Body of pancreas (tissue), 2 donors: Measurements from ENCODE around the gene SNX25. TPM values are rescaled to one million over a fixed set of nuclear protein-coding genes. Genes with fewer than 3 reads are reported as not detected.

Experiments used
- total RNA-seq, 2 donors: library from RNA; depleted of rRNA; stranded (reverse); fragments of >200 nt; gene quantifications; one replicate each; pipeline ENCODE4 v1.1.0, GENCODE V29; 2016

Gene SNX25
- total RNA-seq, 2 donors from 2014 or later, result 16.6 to 25.7 TPM

Other genes with a start within 250 kb of the SNX25 start
- not detected for gene HELT, start 191.1 kb upstream of the SNX25 start, total RNA-seq
- gene SLC25A4, start 66.3 kb upstream of the SNX25 start, total RNA-seq, result 10 to 100 TPM; 11.7 to 21.8 TPM
- 10 to 100 TPM; 17.1 to 19.5 TPM for gene CFAP97, start 5.6 kb upstream of the SNX25 start, total RNA-seq
- 1 to 10 TPM; 2.0 to 2.1 TPM for gene LRP2BP, start 186.3 kb downstream of the SNX25 start, total RNA-seq
- 10 to 100 TPM; 10.1 to 22.4 TPM for gene ANKRD37, start 187.2 kb downstream of the SNX25 start, total RNA-seq
- gene UFSP2, start 216.4 kb downstream of the SNX25 start, total RNA-seq, result 10 to 100 TPM; 14.8 to 18.5 TPM